Hepatocyte (in vitro differentiated cells): ENCODE results near the gene MBP.

Experiments
- EZH2 ChIP-seq: fragments of 200-600 bp; sonication (generic); IDR thresholded peaks from 2 replicates; pipeline ENCODE4 v1.6.1; 2016; ENCODE audit warnings: antibody characterized with exemption, mild to moderate bottlenecking, borderline replicate concordance
- EZH2phosphoT487 ChIP-seq: fragments of 200-600 bp; sonication (generic); IDR thresholded peaks from one replicate; pipeline ENCODE4 v1.6.1; 2018; ENCODE audit warnings: antibody characterized with exemption, mild to moderate bottlenecking, low read depth, moderate library complexity; ENCODE audit not compliant: unreplicated experiment, severe bottlenecking
- TF ChIP-seq, protein P1 (sequence below): fragments of 200-600 bp; sonication (generic); IDR thresholded peaks from 2 replicates; pipeline ENCODE4 v1.5.1; 2016; ENCODE audit warnings: antibody characterized with exemption, mild to moderate bottlenecking; ENCODE audit not compliant: poor library complexity

GRCh38 chr18:77100751-77101355, 31.7 kb downstream of the MBP start:
- no peak for TF ChIP-seq EZH2phosphoT487
- TF ChIP-seq, protein P1, sequence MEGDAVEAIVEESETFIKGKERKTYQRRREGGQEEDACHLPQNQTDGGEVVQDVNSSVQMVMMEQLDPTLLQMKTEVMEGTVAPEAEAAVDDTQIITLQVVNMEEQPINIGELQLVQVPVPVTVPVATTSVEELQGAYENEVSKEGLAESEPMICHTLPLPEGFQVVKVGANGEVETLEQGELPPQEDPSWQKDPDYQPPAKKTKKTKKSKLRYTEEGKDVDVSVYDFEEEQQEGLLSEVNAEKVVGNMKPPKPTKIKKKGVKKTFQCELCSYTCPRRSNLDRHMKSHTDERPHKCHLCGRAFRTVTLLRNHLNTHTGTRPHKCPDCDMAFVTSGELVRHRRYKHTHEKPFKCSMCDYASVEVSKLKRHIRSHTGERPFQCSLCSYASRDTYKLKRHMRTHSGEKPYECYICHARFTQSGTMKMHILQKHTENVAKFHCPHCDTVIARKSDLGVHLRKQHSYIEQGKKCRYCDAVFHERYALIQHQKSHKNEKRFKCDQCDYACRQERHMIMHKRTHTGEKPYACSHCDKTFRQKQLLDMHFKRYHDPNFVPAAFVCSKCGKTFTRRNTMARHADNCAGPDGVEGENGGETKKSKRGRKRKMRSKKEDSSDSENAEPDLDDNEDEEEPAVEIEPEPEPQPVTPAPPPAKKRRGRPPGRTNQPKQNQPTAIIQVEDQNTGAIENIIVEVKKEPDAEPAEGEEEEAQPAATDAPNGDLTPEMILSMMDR: no peak
- no peak for TF ChIP-seq EZH2
